ENCODE data around the gene PUM2. TPM values are rescaled to one million over a fixed set of nuclear protein-coding genes. Genes with fewer than 3 reads are reported as not detected.

Gene PUM2
- total and polyA plus RNA-seq, 4 donors: 18.5 to 61.0 (median 35.1) TPM

DNA sequence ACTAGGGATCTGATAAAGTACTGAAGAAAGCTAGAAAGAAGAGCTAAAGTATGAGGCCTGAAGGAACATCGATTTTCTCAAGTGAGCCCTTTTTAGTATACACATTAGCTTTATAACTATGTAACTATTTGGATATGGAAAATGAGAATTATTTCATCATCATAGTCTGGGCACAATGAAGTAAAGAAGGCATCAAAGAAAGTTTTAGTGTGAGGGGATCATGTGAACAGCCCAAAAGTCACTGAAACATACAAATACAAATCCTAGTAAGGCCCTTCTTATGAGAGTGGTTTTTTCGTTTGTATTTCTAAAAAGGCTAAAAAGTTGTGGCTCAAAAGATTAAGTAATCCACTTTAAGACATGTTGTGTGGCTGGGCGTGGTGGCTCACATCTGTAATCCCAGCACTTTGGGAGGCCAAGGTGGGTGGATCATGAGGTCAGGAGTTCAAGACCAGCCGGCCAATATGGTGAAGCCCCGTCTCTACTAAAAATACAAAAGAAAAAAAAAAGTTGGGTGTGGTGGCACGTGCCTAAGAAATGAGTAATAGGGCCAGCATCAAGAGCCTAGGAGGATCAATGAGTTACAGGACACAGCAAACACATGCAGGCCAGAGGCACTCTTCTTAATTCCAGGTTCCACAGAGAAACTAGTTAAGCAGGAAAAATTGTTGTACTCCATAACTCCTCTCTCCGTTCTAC, 61.9 kb downstream of the PUM2 start:
- DNase-seq (ENCODE audit: low spot score): no peak

DNA sequence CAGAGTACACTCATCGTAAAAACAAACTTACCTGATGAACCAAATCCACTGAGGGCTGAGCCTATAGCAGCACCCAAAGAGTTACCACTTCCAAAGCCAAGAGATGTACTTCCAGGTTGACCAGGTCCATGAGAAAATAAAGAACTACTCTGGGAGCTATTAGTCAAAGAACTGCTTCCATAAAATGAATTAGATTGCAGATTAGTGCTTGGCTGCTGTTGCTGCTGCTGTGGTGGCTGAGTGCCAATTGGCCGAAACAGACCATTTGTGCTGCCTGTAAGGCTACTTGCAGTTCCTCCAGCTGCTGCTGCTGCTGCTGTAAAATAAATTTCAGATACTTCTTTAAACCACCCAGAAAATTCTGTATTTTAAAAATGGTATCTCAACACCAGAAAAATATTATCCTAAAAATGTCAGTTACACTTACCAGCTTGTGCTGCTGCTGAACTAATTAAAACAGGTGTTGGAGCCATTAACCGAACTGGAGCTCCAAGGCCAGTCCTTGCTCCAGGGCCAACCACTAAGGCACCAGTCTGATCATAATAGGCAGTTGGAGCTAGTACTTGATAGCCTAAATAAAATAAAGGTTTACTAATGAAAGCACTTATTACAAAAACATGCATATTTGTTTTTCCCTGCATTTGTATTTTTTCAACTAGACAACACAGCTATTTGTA, 67.6 kb downstream of the PUM2 start:
- no peak overlapping the region for H3K9ac ChIP-seq (ENCODE audit: low read depth in 1 of 2, low read length in 2 of 2)
- DNase-seq (ENCODE audit: low spot score): no peak
- H3K4me3 ChIP-seq (ENCODE audit: low read depth in 1 of 3, low read length in 3 of 3): no peak overlapping the region
- 73% methylated on average over 3 of the region's 3 CpGs for WGBS
- H3K27me3 ChIP-seq (ENCODE audit: control insufficient read depth in 4 of 4, insufficient read depth in 4 of 4, low read length in 3 of 4): no peaks in the 10 kb centered on the region
- H3K36me3 ChIP-seq (ENCODE audit: control insufficient read depth in 4 of 4, insufficient read depth in 3 of 4, low read depth in 1 of 4, low read length in 3 of 4): peaks cover 6 to 36% (median 23%) of the 10 kb centered on the region in 4 donors
- H3K9me3 ChIP-seq (ENCODE audit: control insufficient read depth in 4 of 4, low read length in 3 of 4): no peaks in the 10 kb centered on the region
- no peak overlapping the region for H3K27ac ChIP-seq (ENCODE audit: low read depth in 1 of 2, low read length in 2 of 2)
- H3K4me1 ChIP-seq (ENCODE audit: control insufficient read depth in 4 of 4, insufficient read depth in 4 of 4, low read length in 3 of 4): peaks cover 0 to under 1% (median 0%) of the 10 kb centered on the region in 4 donors
- TF ChIP-seq, protein P1, sequence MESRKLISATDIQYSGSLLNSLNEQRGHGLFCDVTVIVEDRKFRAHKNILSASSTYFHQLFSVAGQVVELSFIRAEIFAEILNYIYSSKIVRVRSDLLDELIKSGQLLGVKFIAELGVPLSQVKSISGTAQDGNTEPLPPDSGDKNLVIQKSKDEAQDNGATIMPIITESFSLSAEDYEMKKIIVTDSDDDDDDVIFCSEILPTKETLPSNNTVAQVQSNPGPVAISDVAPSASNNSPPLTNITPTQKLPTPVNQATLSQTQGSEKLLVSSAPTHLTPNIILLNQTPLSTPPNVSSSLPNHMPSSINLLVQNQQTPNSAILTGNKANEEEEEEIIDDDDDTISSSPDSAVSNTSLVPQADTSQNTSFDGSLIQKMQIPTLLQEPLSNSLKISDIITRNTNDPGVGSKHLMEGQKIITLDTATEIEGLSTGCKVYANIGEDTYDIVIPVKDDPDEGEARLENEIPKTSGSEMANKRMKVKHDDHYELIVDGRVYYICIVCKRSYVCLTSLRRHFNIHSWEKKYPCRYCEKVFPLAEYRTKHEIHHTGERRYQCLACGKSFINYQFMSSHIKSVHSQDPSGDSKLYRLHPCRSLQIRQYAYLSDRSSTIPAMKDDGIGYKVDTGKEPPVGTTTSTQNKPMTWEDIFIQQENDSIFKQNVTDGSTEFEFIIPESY (IDR thresholded peaks at IDR 0.05): no peak
- TF ChIP-seq HNF4G (IDR thresholded peaks at IDR 0.05): no peak
- TF ChIP-seq, protein P2, sequence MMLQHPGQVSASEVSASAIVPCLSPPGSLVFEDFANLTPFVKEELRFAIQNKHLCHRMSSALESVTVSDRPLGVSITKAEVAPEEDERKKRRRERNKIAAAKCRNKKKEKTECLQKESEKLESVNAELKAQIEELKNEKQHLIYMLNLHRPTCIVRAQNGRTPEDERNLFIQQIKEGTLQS (IDR thresholded peaks at IDR 0.05): no peak
- TF ChIP-seq, protein P3, sequence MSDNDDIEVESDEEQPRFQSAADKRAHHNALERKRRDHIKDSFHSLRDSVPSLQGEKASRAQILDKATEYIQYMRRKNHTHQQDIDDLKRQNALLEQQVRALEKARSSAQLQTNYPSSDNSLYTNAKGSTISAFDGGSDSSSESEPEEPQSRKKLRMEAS (IDR thresholded peaks at IDR 0.05): no peak
- no peak for TF ChIP-seq YY1 (IDR thresholded peaks at IDR 0.05)
- no peak for TF ChIP-seq GABPA (IDR thresholded peaks at IDR 0.05 in 1 of 2, conservative IDR thresholded peaks at IDR 0.05 in 1 of 2)
- no peak for TF ChIP-seq RAD21 (IDR thresholded peaks at IDR 0.05)
- no peak for TF ChIP-seq TAF1 (conservative IDR thresholded peaks at IDR 0.05)
- no peak for TF ChIP-seq JUND (IDR thresholded peaks at IDR 0.05)
- TF ChIP-seq FOXA2 (IDR thresholded peaks at IDR 0.05): no peak
- TF ChIP-seq NR2F2 (IDR thresholded peaks at IDR 0.05): no peak
- no peak for TF ChIP-seq FOXA1 (IDR thresholded peaks at IDR 0.05)
- no peak for TF ChIP-seq SP1 (IDR thresholded peaks at IDR 0.05)
- no peak for TF ChIP-seq RXRA (IDR thresholded peaks at IDR 0.05)

More for the DNA sequence above, 61.9 kb downstream of the PUM2 start:
- WGBS: 78% methylated on average over 7 of the region's 7 CpGs
- H3K4me3 ChIP-seq (ENCODE audit: low read depth in 1 of 3, low read length in 3 of 3): no peak overlapping the region
- no peak overlapping the region for H3K9ac ChIP-seq (ENCODE audit: low read depth in 1 of 2, low read length in 2 of 2)
- H3K27ac ChIP-seq (ENCODE audit: low read depth in 1 of 2, low read length in 2 of 2): no peak overlapping the region
- H3K27me3 ChIP-seq (ENCODE audit: control insufficient read depth in 4 of 4, insufficient read depth in 4 of 4, low read length in 3 of 4): no peaks in the 10 kb centered on the region
- H3K4me1 ChIP-seq (ENCODE audit: control insufficient read depth in 4 of 4, insufficient read depth in 4 of 4, low read length in 3 of 4): peaks cover 6 to 25% (median 12%) of the 10 kb centered on the region in 4 donors
- TF ChIP-seq, protein P4, sequence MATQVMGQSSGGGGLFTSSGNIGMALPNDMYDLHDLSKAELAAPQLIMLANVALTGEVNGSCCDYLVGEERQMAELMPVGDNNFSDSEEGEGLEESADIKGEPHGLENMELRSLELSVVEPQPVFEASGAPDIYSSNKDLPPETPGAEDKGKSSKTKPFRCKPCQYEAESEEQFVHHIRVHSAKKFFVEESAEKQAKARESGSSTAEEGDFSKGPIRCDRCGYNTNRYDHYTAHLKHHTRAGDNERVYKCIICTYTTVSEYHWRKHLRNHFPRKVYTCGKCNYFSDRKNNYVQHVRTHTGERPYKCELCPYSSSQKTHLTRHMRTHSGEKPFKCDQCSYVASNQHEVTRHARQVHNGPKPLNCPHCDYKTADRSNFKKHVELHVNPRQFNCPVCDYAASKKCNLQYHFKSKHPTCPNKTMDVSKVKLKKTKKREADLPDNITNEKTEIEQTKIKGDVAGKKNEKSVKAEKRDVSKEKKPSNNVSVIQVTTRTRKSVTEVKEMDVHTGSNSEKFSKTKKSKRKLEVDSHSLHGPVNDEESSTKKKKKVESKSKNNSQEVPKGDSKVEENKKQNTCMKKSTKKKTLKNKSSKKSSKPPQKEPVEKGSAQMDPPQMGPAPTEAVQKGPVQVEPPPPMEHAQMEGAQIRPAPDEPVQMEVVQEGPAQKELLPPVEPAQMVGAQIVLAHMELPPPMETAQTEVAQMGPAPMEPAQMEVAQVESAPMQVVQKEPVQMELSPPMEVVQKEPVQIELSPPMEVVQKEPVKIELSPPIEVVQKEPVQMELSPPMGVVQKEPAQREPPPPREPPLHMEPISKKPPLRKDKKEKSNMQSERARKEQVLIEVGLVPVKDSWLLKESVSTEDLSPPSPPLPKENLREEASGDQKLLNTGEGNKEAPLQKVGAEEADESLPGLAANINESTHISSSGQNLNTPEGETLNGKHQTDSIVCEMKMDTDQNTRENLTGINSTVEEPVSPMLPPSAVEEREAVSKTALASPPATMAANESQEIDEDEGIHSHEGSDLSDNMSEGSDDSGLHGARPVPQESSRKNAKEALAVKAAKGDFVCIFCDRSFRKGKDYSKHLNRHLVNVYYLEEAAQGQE (IDR thresholded peaks at IDR 0.05): no peak
- TF ChIP-seq, protein P1 (IDR thresholded peaks at IDR 0.05): no peak
- TF ChIP-seq NR2F2 (IDR thresholded peaks at IDR 0.05) (no peak), JUND (IDR thresholded peaks at IDR 0.05) (no peak), TAF1 (conservative IDR thresholded peaks at IDR 0.05) (no peak), HNF4A (conservative IDR thresholded peaks at IDR 0.05) (no peak), GABPA (IDR thresholded peaks at IDR 0.05 in 1 of 2, conservative IDR thresholded peaks at IDR 0.05 in 1 of 2) (no peak), RXRA (IDR thresholded peaks at IDR 0.05) (no peak), EGR1 (IDR thresholded peaks at IDR 0.05; ENCODE audit: low read depth in 2 of 2) (no peak), FOXA1 (IDR thresholded peaks at IDR 0.05) (no peak)
- TF ChIP-seq, protein P3 (IDR thresholded peaks at IDR 0.05): no peak
- H3K9me3 ChIP-seq (ENCODE audit: control insufficient read depth in 4 of 4, low read length in 3 of 4): no peaks in the 10 kb centered on the region
- peaks cover 1 to 18% (median 7%) of the 10 kb centered on the region in 4 donors for H3K36me3 ChIP-seq (ENCODE audit: control insufficient read depth in 4 of 4, insufficient read depth in 3 of 4, low read depth in 1 of 4, low read length in 3 of 4)

Measured in liver (tissue), 9 donors.